IMR-90 (cell line): ENCODE results near the gene ISM2. TPM values are rescaled to one million over a fixed set of nuclear protein-coding genes. Genes with fewer than 3 reads are reported as not detected.

Experiments used
- ATAC-seq: fragments of 200-7000 bp; cut with Tn5 transposase; 2 replicates; pipeline ENCODE4 v1.9.1; 2020; ENCODE audit warnings: low read depth, mild to moderate bottlenecking, moderate library complexity
- BruUV-seq: library from RNA; stranded (reverse); fragments of 400-500 nt; replicated peaks from 2 replicates; lab custom pipeline; 2021; lab: Mats Ljungman, UMichigan
- CTCF ChIA-PET: fragments of 300-600 bp; formaldehyde crosslinking; extraction: SDS; loops from one replicate; lab custom pipeline; 2021; ENCODE audit warnings: antibody characterized with exemption; lab: Yijun Ruan, JAX
- POLR2A ChIA-PET: fragments of 300-600 bp; sonication (Branson Sonifier 250); formaldehyde crosslinking; loops from one replicate; lab custom pipeline; 2022; ENCODE audit warnings: antibody characterized with exemption; ENCODE audit not compliant: unreplicated experiment; lab: Charles Lee
- DNase-seq: peaks from one replicate; pipeline ENCODE4 v3.0.0; 2013
- H2AFZ ChIP-seq: replicated peaks from 2 replicates; pipeline ENCODE3; 2013; ENCODE audit warnings: low read length, mild to moderate bottlenecking; ENCODE audit not compliant: poor library complexity
- H2AK5ac ChIP-seq: 2 replicates; pipeline ENCODE4 v1.6.1; 2013; ENCODE audit warnings: low read depth, low read length, inconsistent platforms
- H2AK9ac ChIP-seq: replicated peaks from 2 replicates; pipeline ENCODE3; 2013; ENCODE audit warnings: mild to moderate bottlenecking, low read depth, low read length, moderate library complexity; ENCODE audit not compliant: poor library complexity
- H2BK120ac ChIP-seq: 2 replicates; pipeline ENCODE4 v1.6.1; 2013; ENCODE audit warnings: low read depth, low read length, inconsistent platforms
- H2BK15ac ChIP-seq: 3 replicates; pipeline ENCODE4 v1.6.1; 2013; ENCODE audit warnings: low read depth, low read length, inconsistent platforms
- H2BK20ac ChIP-seq: 2 replicates; pipeline ENCODE4 v1.6.1; 2013; ENCODE audit warnings: low read depth, mild to moderate bottlenecking, inconsistent platforms, low read length, moderate library complexity
- H2BK5ac ChIP-seq: 2 replicates; pipeline ENCODE4 v1.6.1; 2013; ENCODE audit warnings: mild to moderate bottlenecking, low read depth, low read length, inconsistent platforms; ENCODE audit not compliant: poor library complexity, severe bottlenecking
- H3K14ac ChIP-seq: replicated peaks from 2 replicates; pipeline ENCODE4 v1.6.1; 2013; ENCODE audit warnings: low read depth, low read length, inconsistent platforms
- H3K18ac ChIP-seq: 2 replicates; pipeline ENCODE4 v1.6.1; 2013; ENCODE audit warnings: low read depth, low read length, control low read depth
- H3K23ac ChIP-seq: 2 replicates; pipeline ENCODE4 v1.6.1; 2013; ENCODE audit warnings: low read depth, low read length, inconsistent platforms
- H3K27ac ChIP-seq: 2 replicates; pipeline ENCODE4 v1.5.1; 2013; ENCODE audit warnings: mild to moderate bottlenecking, control low read depth, low read length; ENCODE audit not compliant: insufficient read depth
- H3K27me3 ChIP-seq: 2 replicates; pipeline ENCODE4 v1.6.1; 2013; ENCODE audit warnings: low read length; ENCODE audit not compliant: control insufficient read depth, insufficient read depth
- H3K36me3 ChIP-seq: 2 replicates; pipeline ENCODE4 v1.6.1; 2013; ENCODE audit warnings: low read length, mixed read lengths; ENCODE audit not compliant: control insufficient read depth, insufficient read depth
- H3K4ac ChIP-seq: 2 replicates; pipeline ENCODE4 v1.6.1; 2013; ENCODE audit warnings: low read depth, low read length, inconsistent platforms
- H3K4me1 ChIP-seq: 2 replicates; pipeline ENCODE4 v1.6.1; 2013; ENCODE audit warnings: low read length, mixed read lengths; ENCODE audit not compliant: control insufficient read depth, insufficient read depth
- H3K4me2 ChIP-seq: 2 replicates; pipeline ENCODE4 v1.6.1; 2013; ENCODE audit warnings: low read depth, mild to moderate bottlenecking, control low read depth, low read length, moderate library complexity
- H3K4me3 ChIP-seq: 2 replicates; pipeline ENCODE4 v1.5.1; 2013; ENCODE audit warnings: low read depth, mild to moderate bottlenecking, control low read depth, low read length, moderate library complexity; ENCODE audit not compliant: insufficient read depth
- H3K56ac ChIP-seq: 2 replicates; pipeline ENCODE4 v1.6.1; 2013; ENCODE audit warnings: low read length, inconsistent platforms; ENCODE audit not compliant: insufficient read depth; ENCODE audit errors: extremely low read depth
- H3K79me1 ChIP-seq, 2 experiments: 2 replicates each; pipeline ENCODE4 v1.6.1; 2013; ENCODE audit warnings: low read length in 2 of 2, inconsistent platforms in 1 of 2, low read depth in 1 of 2
- H3K9ac ChIP-seq: 2 replicates; pipeline ENCODE4 v1.6.1; 2013; ENCODE audit warnings: low read depth, low read length, control low read depth
- H3K9me1 ChIP-seq: 2 replicates; pipeline ENCODE4 v1.6.1; 2013; ENCODE audit warnings: low read length, inconsistent platforms; ENCODE audit not compliant: insufficient read depth
- H3K9me3 ChIP-seq: 2 replicates; pipeline ENCODE4 v1.6.1; 2013; ENCODE audit warnings: low read length; ENCODE audit not compliant: control insufficient read depth, insufficient read depth
- H4K20me1 ChIP-seq: 2 replicates; pipeline ENCODE4 v1.6.1; 2013; ENCODE audit warnings: low read length, inconsistent platforms; ENCODE audit not compliant: insufficient read depth
- H4K5ac ChIP-seq: 2 replicates; pipeline ENCODE4 v1.6.1; 2013; ENCODE audit warnings: mild to moderate bottlenecking, low read depth, low read length, control low read depth
- H4K8ac ChIP-seq, 2 experiments: 2 replicates each; pipeline ENCODE4 v1.6.1; 2013; ENCODE audit warnings: low read depth in 2 of 2, low read length in 2 of 2, control low read depth in 1 of 2, inconsistent platforms in 1 of 2
- H4K91ac ChIP-seq: 2 replicates; pipeline ENCODE4 v1.6.1; 2013; ENCODE audit warnings: low read depth, low read length, inconsistent platforms; ENCODE audit not compliant: insufficient read depth
- BHLHE40 ChIP-seq: fragments of 150-350 bp; IDR thresholded peaks from 2 replicates; pipeline ENCODE4 v1.6.1; 2016; ENCODE audit warnings: mild to moderate bottlenecking, low read depth, low read length
- CEBPB ChIP-seq: IDR thresholded peaks from 2 replicates; pipeline ENCODE4 v1.6.1; 2012; ENCODE audit warnings: low read depth, low read length, improper control_type of control experiment
- CHD1 ChIP-seq: IDR thresholded peaks from 2 replicates; pipeline ENCODE4 v1.6.1; 2012; ENCODE audit warnings: low read depth, low read length, improper control_type of control experiment
- NFE2L2 ChIP-seq: fragments of 150-350 bp; IDR thresholded peaks from 2 replicates; pipeline ENCODE4 v1.6.1; 2016; ENCODE audit warnings: low read depth, mild to moderate bottlenecking, low read length
- SMC3 ChIP-seq: fragments of 150-350 bp; IDR thresholded peaks from 2 replicates; pipeline ENCODE4 v1.6.1; 2016; ENCODE audit warnings: low read depth, mild to moderate bottlenecking, antibody characterized with exemption, low read length, moderate library complexity
- WGBS, 2 experiments: methylation state at CpG; one replicate each; pipeline versions ENCODE4 v1.1.5 to v1.1.7; 2013; ENCODE audit warnings: missing lambda C conversion rate in 2 of 2; ENCODE audit not compliant: insufficient read length in 1 of 2; ENCODE audit errors: extremely low coverage in 2 of 2; 5-methylcytosine and 5-hydroxymethylcytosine counted together
- dilution Hi-C: fragments of 300-500 bp; cut with HindIII; formaldehyde crosslinking; loops from one replicate; pipeline ENCODE4 v1.14.3; 2018; ENCODE audit warnings: low sequenced_read_pairs; ENCODE audit not compliant: unreplicated experiment
- in situ Hi-C: fragments of 300-500 bp; cut with MboI; formaldehyde crosslinking; loops from 3 replicates; pipeline ENCODE4 v1.14.3; 2019; ENCODE audit warnings: low sequenced_read_pairs, inconsistent platforms, mixed read lengths
- intact Hi-C: fragments of 100-400 bp; cut with micrococcal nuclease; formaldehyde crosslinking; loops from 2 replicates; pipeline ENCODE4 v1.10.0; 2022
- polyA plus RNA-seq, 3 experiments: library from polyadenylated mRNA; depleted of rRNA; stranded (reverse); fragments of >200 nt; gene quantifications; 2 replicates each; pipeline ENCODE4 v1.2.3, GENCODE V29; 2012; ENCODE audit warnings: low replicate concordance in 1 of 3
- total RNA-seq: library from RNA; depleted of rRNA; stranded (reverse); fragments of >200 nt; gene quantifications from 2 replicates; pipeline ENCODE4 v1.2.3, GENCODE V29; 2012

ISM2 gene
- total and polyA plus RNA-seq, 2 of the 4 experiments (the other 2 are of a cell fraction), result under 0.01 to 0.12 TPM

DNA sequence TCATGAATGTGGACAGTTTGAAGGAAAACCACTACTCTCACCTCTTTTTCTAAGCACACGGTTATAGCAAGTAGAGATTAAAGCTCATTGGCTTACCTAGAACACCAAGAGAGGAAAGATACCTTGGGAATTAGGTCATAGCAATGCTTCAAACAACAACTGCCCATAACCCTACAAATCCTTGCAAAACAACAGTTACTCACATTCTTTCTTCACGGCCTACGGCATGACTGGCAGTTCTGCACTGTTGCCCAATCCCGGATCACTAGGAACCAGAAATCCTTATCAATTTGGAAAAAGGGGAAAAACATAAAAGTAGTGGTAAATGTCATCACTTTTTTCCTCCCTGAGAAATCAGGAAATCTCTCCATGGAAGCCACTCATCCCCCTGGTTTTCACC lies 9.6 kb upstream of the ISM2 start:
- Histone ChIP-seq H3K79me1 (peaks cover 0 to 3% of the 10 kb centered on the region in 2 experiments; a peak in 1 of 4 replicates), H2AK9ac (no peak overlapping the region), H3K9ac (no peak overlapping the region), H2AFZ (no peak overlapping the region), H3K18ac (no peak overlapping the region), H3K4ac (no peak overlapping the region), H2BK15ac (no peak overlapping the region), H3K56ac (no peak overlapping the region), H2BK5ac (no peak overlapping the region), H2BK20ac (no peak overlapping the region), H4K5ac (no peak overlapping the region), H3K14ac (no peak overlapping the region), H4K8ac (no peak overlapping the region), H3K9me1 (peaks cover 3% of the 10 kb centered on the region; the same call in 1 of the 2 replicates), H3K36me3 (peaks cover 12% of the 10 kb centered on the region), H3K27ac (no peak overlapping the region), H2AK5ac (no peak overlapping the region), H3K4me1 (peaks cover 8% of the 10 kb centered on the region), H3K4me2 (no peak overlapping the region), H3K23ac (no peak overlapping the region), H4K91ac (no peak overlapping the region), H3K4me3 (no peak overlapping the region), H3K27me3 (no peaks in the 10 kb centered on the region), H2BK120ac (no peak overlapping the region), H3K9me3 (no peaks in the 10 kb centered on the region), H4K20me1 (no peaks in the 10 kb centered on the region)
- in situ Hi-C loops (no loop called here), dilution Hi-C loops (no loop called here), intact Hi-C loops (no loop called here)
- POLR2A ChIA-PET, result no interaction called here
- no peak for TF ChIP-seq CHD1
- peak; percentile 61; the same call in 1 of the 2 replicates for TF ChIP-seq NFE2L2
- TF ChIP-seq CEBPB, result peak; percentile 95
- TF ChIP-seq SMC3, result no peak
- TF ChIP-seq BHLHE40, result 0 out of 2 replicates have a peak, but pooled peaks have one; percentile 18
- no TSS peak for BruUV-seq
- no CpG with 5 or more reads among the region's 4 CpGs for WGBS, 2 experiments
- CTCF ChIA-PET, result no interaction called here
- peak; percentile 84 for ATAC-seq
- DNase-seq, result peak; percentile 79
